DND-41 (cell line): ENCODE measurements around the gene MRPL1.

Experiments
- CTCF ChIP-seq: IDR thresholded peaks from 2 replicates; pipeline ENCODE4 v1.5.1; 2012; ENCODE audit warnings: borderline replicate concordance, low read length, moderate library complexity, mild to moderate bottlenecking; ENCODE audit not compliant: poor library complexity, severe bottlenecking; ENCODE audit errors: extremely low read depth
- EZH2 ChIP-seq: IDR thresholded peaks from 3 replicates; pipeline ENCODE4 v1.6.1; 2012; ENCODE audit warnings: borderline replicate concordance, low read depth, mild to moderate bottlenecking, moderate library complexity, low read length, inconsistent platforms; ENCODE audit not compliant: severe bottlenecking

DNA sequence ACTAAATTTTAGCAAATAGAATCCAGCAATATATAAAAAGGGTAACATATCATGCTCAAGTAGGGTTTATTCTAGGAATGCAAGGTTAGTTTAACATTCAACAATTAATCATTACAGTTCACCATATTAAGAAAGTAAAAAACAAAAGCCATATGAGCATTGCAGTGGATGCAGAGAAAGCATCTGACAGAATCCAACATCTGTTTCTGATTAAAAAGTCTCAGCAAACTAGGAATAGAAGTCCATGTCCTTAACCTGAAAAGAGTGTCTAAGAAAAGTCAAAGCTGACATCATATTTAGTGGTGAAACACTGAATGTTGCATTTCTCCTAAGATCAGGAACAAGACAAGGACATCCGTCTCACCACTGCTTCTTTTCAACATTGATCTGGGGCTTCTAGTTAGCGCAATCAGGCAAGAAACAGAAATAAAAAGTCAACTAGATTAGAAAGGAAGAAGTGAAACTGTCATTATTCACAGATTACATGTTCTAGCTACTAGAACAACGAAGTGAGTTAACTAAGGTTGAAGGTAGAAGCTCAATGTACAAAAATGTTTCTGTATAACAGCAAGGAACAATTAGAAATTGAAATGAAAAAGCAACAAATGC lies 49.3 kb downstream of the MRPL1 start:
- TF ChIP-seq CTCF (no peak), EZH2 (no peak)
